ENCODE measurements around the gene MYO5A. TPM values are rescaled to one million over a fixed set of nuclear protein-coding genes. Genes with fewer than 3 reads are reported as not detected.
A peak's percentile ranks its signal among the peaks of the same experiment; 100 is the strongest.
"Not testable (repeated sequence)": the region's sequence is repeated elsewhere in the genome, so short reads cannot be mapped to it uniquely, and the experiment has no call there.

The MYO5A gene
- polyA plus RNA-seq, 1 of the 3 experiments (the other 2 are of a cell fraction): 11.0 TPM

DNA sequence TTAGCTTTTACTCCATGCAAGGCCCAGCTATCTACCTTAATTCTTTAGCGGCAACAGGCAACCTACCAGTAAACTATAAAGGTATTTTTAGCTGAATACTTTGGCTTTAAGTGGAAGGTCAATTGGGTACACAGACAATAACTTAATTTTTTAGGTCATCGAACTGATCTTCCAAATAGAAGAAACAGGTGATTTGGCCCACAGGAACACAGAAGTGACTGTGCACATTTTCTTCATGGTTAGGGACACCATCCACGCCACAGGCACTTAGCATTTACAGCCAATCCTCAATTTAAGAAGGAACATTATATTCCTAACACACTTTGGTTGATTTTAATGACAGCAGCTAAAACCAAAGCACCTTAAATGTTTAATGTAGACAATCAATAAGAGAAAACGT, 38.2 kb upstream of the MYO5A start:
- peak overlapping the region; percentile 85 for H3K4me2 ChIP-seq
- peaks cover 68% of the 10 kb centered on the region for H3K79me2 ChIP-seq (ENCODE audit: insufficient read depth)
- DNase-seq: no peak
- no peaks in the 10 kb centered on the region for H3K27me3 ChIP-seq (ENCODE audit: insufficient read depth)
- H3K27ac ChIP-seq (ENCODE audit: low read depth in 2 of 2, low read length in 1 of 2): no peak overlapping the region
- peaks cover 0 to 9% of the 10 kb centered on the region in 2 experiments for H3K36me3 ChIP-seq (replicated peaks in 1 of 2; ENCODE audit: control insufficient read depth in 1 of 2, insufficient read depth in 2 of 2, low read length in 1 of 2)
- peak overlapping the region; percentile 70 to 87; a peak in 3 of 4 replicates for H3K4me3 ChIP-seq (ENCODE audit: low read depth in 2 of 2, low read length in 1 of 2)
- WGBS (ENCODE audit: low lambda C conversion rate): 48% methylated on average over 4 of the region's 4 CpGs
- no peaks in the 10 kb centered on the region for H3K9me2 ChIP-seq
- ChIA-PET POLR2A (no interaction called here), CTCF (interaction anchor here (0.9 to 1.2 kb wide), 2 partner anchors 31 to 169 kb away, joined by 3 read pairs; no protein-coding TSS in a partner anchor)
- H3K9ac ChIP-seq: peak overlapping the region; percentile 98; the same call in 1 of the 2 replicates
- H2AFZ ChIP-seq (ENCODE audit: low read depth): no peak overlapping the region
- H3K9me3 ChIP-seq: no peaks in the 10 kb centered on the region
- peaks cover 8% of the 10 kb centered on the region for H3F3A ChIP-seq (replicated peaks; ENCODE audit: insufficient read depth)
- peaks cover 5 to 8% of the 10 kb centered on the region in 2 experiments; a peak in 3 of 4 replicates for H3K4me1 ChIP-seq (ENCODE audit: control insufficient read depth in 1 of 2, insufficient read depth in 2 of 2, low read depth in 1 of 2, low read length in 1 of 2)
- TF ChIP-seq POLR2AphosphoS5 (IDR thresholded peaks at IDR 0.05; ENCODE audit: low read depth, low read length) (no peak), EZH2phosphoT487 (IDR thresholded peaks at IDR 0.05; ENCODE audit: borderline replicate concordance, low read depth) (no peak), NRF1 (IDR thresholded peaks at IDR 0.05; ENCODE audit: low read depth, low read length) (no peak), FOSL2 (IDR thresholded peaks at IDR 0.05; ENCODE audit: borderline replicate concordance, low read depth) (no peak), RCOR1 (IDR thresholded peaks at IDR 0.05; ENCODE audit: low read length) (no peak), GABPA (IDR thresholded peaks at IDR 0.05; ENCODE audit: low read depth) (no peak), RXRA (IDR thresholded peaks at IDR 0.05; ENCODE audit: borderline replicate concordance, low read depth) (no peak), RAD21 (IDR thresholded peaks at IDR 0.05; ENCODE audit: low read length) (no peak), FOXJ3 (CRISPR knock-in tag; IDR thresholded peaks at IDR 0.05) (no peak), SMC3 (IDR thresholded peaks at IDR 0.05; ENCODE audit: low read depth, low read length) (no peak)
- TF ChIP-seq, protein P1, sequence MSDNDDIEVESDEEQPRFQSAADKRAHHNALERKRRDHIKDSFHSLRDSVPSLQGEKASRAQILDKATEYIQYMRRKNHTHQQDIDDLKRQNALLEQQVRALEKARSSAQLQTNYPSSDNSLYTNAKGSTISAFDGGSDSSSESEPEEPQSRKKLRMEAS (IDR thresholded peaks at IDR 0.05; ENCODE audit: low read depth): no peak
- TF ChIP-seq, protein P2, sequence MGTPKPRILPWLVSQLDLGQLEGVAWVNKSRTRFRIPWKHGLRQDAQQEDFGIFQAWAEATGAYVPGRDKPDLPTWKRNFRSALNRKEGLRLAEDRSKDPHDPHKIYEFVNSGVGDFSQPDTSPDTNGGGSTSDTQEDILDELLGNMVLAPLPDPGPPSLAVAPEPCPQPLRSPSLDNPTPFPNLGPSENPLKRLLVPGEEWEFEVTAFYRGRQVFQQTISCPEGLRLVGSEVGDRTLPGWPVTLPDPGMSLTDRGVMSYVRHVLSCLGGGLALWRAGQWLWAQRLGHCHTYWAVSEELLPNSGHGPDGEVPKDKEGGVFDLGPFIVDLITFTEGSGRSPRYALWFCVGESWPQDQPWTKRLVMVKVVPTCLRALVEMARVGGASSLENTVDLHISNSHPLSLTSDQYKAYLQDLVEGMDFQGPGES (IDR thresholded peaks at IDR 0.05; ENCODE audit: low read depth, low read length): no peak
- peaks cover 58% of the 10 kb centered on the region for H4K20me1 ChIP-seq (ENCODE audit: insufficient read depth)

DNA sequence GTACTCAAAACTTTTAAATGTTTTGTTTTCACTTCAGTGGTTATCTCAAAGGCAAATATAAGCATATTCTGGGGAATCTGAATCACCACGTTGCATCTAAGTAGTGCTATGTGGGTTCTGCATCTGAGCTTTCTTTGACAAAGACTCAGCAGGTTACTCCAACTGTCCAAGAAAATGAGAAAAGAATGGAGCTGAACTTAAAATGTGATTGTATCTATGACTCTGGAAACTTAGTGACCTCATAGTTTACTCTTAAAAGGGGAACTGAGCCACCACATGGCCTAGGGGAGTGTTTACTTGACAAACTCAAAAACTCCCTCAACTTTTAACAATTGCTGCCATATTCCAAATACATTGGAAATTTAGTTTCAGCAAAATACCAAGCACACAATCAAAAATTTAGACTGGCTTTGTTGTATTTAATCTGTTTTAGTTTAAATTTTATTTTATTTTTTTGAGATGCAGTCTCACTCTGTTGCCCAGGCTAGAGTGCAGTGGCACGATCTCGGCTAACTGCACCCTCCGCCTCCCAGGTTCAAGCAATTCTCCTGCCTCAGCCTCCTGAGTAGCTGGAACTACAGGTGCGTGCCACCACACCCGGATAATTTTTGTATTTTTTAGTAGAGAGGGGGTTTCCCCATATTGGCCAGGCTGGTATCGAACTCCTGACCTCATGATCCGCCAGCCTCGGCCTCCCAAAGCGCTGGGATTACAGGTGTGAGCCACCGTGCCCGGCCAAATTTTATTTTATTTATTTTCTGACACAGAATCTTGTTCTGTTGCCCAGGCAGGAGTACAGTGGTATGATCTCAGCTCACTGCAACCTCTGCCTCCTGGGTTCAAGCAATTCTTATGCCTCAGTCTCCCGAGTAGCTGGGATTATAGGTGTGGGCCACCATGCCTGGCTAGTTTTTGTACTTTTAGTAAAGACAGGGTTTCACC, 37.0 kb upstream of the MYO5A start:
- POLR2A ChIA-PET; H3K9me3 ChIP-seq; H2AFZ ChIP-seq (ENCODE audit: low read depth); H3K4me3 ChIP-seq (ENCODE audit: low read depth in 2 of 2, low read length in 1 of 2); H3K27me3 ChIP-seq (ENCODE audit: insufficient read depth); H3K27ac ChIP-seq (ENCODE audit: low read depth in 2 of 2, low read length in 1 of 2); H3K9ac ChIP-seq; H3F3A ChIP-seq (replicated peaks; ENCODE audit: insufficient read depth); H3K9me2 ChIP-seq; H3K36me3 ChIP-seq (replicated peaks in 1 of 2; ENCODE audit: control insufficient read depth in 1 of 2, insufficient read depth in 2 of 2, low read length in 1 of 2); DNase-seq: not testable (repeated sequence)
- Histone ChIP-seq H4K20me1 (ENCODE audit: insufficient read depth) (peaks cover 70% of the 10 kb centered on the region), H3K4me1 (ENCODE audit: control insufficient read depth in 1 of 2, insufficient read depth in 2 of 2, low read depth in 1 of 2, low read length in 1 of 2) (peaks cover 5 to 10% of the 10 kb centered on the region in 2 experiments; a peak in 3 of 4 replicates), H3K79me2 (ENCODE audit: insufficient read depth) (peaks cover 80% of the 10 kb centered on the region), H3K4me2 (0 out of 2 replicates have a peak overlapping the region, but pooled peaks have one; percentile 20)
- CTCF ChIA-PET: interaction anchor here (1.2 kb wide), 1 partner anchor 32 kb away, joined by 3 read pairs; no protein-coding TSS in a partner anchor
- WGBS (ENCODE audit: low lambda C conversion rate): 93% methylated on average over 13 of the region's 13 CpGs

Data from SK-N-SH (cell line).